Measurements from ENCODE around the gene MAN1B1. TPM values are rescaled to one million over a fixed set of nuclear protein-coding genes. Genes with fewer than 3 reads are reported as not detected.

Gene MAN1B1
- total RNA-seq (10 to 100 TPM; 16.9 to 27.7 (median 20.9) TPM), polyA plus RNA-seq (10 to 100 TPM; 25.5 to 71.4 TPM)
- long read RNA-seq, donor 1, transcript MAN1B1-202 (13 exons, 2,769 nt), result major isoform, 41 of 59 reads
- long read RNA-seq, donor 1, partial matches to known transcripts, result 11 of 59 reads
- long read RNA-seq, donor 1, other reads (novel, unspliced or antisense), result 7 of 59 reads
- long read RNA-seq, donor 2, full-length matches to known transcripts, result 25 of 37 reads
- long read RNA-seq, donor 2, partial matches to known transcripts, result 2 of 37 reads
- long read RNA-seq, donor 2, other reads (novel, unspliced or antisense), result 10 of 37 reads
- long read RNA-seq, donor 3, transcript MAN1B1-202 (13 exons, 2,769 nt), result major isoform, 53 of 78 reads
- long read RNA-seq, donor 3, partial matches to known transcripts, result 10 of 78 reads
- long read RNA-seq, donor 3, other reads (novel, unspliced or antisense), result 12 of 78 reads

DNA sequence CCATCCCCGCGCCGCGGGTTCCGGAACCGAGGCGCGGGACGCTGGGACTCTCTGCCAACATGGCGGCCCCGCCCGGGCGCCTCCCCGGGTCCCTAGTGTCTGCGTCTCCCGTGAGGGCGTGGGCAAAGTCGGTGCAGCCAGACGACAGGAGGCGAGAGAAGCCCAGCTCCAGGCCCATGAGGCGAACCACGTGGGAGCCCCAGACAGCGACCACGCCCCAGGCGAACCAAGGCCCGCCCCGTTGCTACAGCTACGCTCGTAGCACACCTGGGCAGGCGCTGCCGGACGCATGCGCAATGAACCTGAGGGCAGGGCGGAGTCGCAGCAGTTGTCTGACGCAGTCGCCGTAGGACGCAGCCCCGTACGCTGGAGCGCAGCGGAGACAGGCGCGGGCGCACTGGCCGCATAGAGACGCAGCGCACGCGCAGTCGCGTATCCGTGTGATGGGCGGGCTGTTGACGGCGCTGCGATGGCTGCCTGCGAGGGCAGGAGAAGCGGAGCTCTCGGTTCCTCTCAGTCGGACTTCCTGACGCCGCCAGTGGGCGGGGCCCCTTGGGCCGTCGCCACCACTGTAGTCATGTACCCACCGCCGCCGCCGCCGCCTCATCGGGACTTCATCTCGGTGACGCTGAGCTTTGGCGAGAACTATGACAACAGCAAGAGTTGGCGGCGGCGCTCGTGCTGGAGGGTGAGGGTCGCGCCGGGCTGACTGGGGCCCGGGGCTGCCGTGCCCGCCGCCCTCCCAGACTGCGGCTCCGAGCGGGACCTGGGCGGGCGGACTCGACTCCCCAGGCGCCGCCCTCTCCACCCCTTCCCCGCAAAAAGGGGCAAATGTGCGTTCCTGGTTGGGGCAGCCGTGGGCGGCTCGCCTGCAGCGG, at the start of gene MAN1B1:
TSS of gene MAN1B1 (plus strand) at position 455 of the 878 bp plus-strand sequence. CDS start at position 470, 15 bp downstream.
- no peaks in the 10 kb centered on the region for H3K27me3 ChIP-seq
- peak within 1 kb of the TSS; percentile 76 to 98 (median 96) for H3K27ac ChIP-seq
- TF ChIP-seq, protein P1, sequence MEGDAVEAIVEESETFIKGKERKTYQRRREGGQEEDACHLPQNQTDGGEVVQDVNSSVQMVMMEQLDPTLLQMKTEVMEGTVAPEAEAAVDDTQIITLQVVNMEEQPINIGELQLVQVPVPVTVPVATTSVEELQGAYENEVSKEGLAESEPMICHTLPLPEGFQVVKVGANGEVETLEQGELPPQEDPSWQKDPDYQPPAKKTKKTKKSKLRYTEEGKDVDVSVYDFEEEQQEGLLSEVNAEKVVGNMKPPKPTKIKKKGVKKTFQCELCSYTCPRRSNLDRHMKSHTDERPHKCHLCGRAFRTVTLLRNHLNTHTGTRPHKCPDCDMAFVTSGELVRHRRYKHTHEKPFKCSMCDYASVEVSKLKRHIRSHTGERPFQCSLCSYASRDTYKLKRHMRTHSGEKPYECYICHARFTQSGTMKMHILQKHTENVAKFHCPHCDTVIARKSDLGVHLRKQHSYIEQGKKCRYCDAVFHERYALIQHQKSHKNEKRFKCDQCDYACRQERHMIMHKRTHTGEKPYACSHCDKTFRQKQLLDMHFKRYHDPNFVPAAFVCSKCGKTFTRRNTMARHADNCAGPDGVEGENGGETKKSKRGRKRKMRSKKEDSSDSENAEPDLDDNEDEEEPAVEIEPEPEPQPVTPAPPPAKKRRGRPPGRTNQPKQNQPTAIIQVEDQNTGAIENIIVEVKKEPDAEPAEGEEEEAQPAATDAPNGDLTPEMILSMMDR (IDR thresholded peaks at IDR 0.05), result no peak
- peaks cover 0 to 56% (median 4%) of the 10 kb centered on the region in 9 donors for H3K36me3 ChIP-seq
- H3K4me3 ChIP-seq, result peak within 1 kb of the TSS; percentile 67 to 96 (median 84)
- H3K4me1 ChIP-seq, result peaks cover 6 to 45% (median 24%) of the 10 kb centered on the region in 9 donors
- WGBS, 2 donors, result 0% methylated on average over 100 to 101 of the region's 101 CpGs
- peak; percentile 92 to 97 (median 96) for ATAC-seq
- intact Hi-C loops (cut with DNase I), result loop anchor here in 1 of 10 donors (1.0 kb wide), 1 partner anchor 29 kb away; no protein-coding TSS in a partner anchor
- DNase-seq, result peak; percentile 97 to 99
- H3K9me3 ChIP-seq, result no peaks in the 10 kb centered on the region

DNA sequence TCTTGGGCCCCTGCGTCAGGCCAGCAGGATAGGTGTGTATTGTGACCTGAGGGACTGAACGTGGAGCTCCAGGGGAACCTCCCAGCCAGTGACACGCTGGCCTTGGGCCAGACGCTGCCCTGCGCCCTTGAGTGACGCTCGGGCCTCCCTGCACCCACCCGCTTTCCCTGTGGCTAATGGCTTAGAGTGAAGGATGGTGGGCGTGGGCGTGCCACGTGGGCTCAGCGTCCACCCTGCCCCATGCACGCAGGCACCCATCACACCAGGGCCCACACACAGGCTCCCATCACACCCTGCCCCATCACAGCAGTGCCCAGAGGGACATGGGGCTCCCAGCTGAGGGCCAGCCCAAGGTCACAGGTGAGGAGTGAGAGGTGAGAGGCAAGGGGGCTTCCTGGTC, 49.8 kb upstream of the MAN1B1 start:
- Histone ChIP-seq H3K4me1 (peaks cover 7 to 29% (median 24%) of the 10 kb centered on the region in 9 donors), H3K27ac (no peak overlapping the region), H3K4me3 (no peak overlapping the region), H3K36me3 (peaks cover 4 to 48% (median 20%) of the 10 kb centered on the region in 9 donors), H3K27me3 (no peaks in the 10 kb centered on the region), H3K9me3 (no peaks in the 10 kb centered on the region)
- DNase-seq, result no peak
- TF ChIP-seq, protein P1 (IDR thresholded peaks at IDR 0.05), result no peak
- intact Hi-C loops (cut with DNase I), result loop anchor here in 4 of 10 donors (2.0 to 5.0 kb wide), 3 partner anchors 90 to 250 kb away; partner anchors contain the start of gene C8G (in 2 of the 4)
- ATAC-seq, result no peak
- 79 to 87% methylated on average over 13 of the region's 13 CpGs for WGBS, 2 donors

DNA sequence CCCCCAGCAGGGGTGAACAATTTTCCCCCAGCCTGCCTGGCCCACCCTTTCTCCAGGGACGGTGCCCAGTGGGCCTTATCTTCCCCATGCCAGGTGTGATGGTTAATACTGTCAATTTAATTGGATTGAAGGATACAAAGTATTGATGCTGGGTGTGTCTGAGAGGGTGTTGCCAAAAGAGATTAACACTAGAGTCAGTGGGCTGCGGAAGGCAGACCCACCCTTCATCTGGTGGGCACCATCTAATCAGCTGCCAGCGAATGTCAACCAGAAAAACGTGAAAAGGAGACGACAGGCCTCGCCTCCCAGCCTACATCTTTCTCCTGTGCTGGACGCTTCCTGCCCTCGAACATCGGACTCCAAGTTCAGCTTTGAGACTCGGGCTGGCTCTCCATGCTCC, 49.3 kb upstream of the MAN1B1 start:
- Histone ChIP-seq H3K9me3 (no peaks in the 10 kb centered on the region), H3K36me3 (peaks cover 4 to 52% (median 20%) of the 10 kb centered on the region in 9 donors), H3K27me3 (no peaks in the 10 kb centered on the region), H3K4me1 (peaks cover 7 to 34% (median 22%) of the 10 kb centered on the region in 9 donors), H3K4me3 (no peak overlapping the region), H3K27ac (no peak overlapping the region)
- 87 to 91% methylated on average over 10 of the region's 10 CpGs for WGBS, 2 donors
- DNase-seq (no peak), ATAC-seq (no peak)
- TF ChIP-seq, protein P1 (IDR thresholded peaks at IDR 0.05), result no peak
- intact Hi-C loops (cut with DNase I), result loop anchor here in 4 of 10 donors (2.0 to 5.0 kb wide), 3 partner anchors 90 to 251 kb away; partner anchors contain the start of gene C8G (in 2 of the 4)

DNA sequence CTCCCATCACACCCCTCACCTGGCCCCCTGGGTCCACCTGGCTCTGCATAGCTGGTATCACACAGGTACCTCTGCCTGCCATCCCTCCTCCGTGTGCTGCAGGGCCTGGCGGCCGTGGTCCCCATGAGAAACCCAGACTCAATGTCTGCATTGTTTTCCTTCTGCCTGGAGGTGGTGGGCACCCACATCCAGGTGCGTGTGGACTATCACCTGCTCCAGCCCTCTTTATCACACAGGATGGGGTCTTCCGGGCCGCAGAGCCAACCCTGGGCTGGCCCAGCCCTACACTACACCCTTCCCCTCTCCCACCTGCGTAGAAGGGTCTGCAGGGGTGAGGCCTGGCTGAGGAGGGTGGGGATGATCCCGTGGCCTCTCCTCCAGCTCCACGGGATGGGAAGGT, 47.9 kb upstream of the MAN1B1 start:
- intact Hi-C loops (cut with DNase I), result loop anchor here in 4 of 10 donors (5.0 kb wide), 2 partner anchors 92 to 252 kb away; partner anchors contain the start of gene C8G (in 2 of the 4)
- DNase-seq (no peak), ATAC-seq (no peak)
- Histone ChIP-seq H3K27ac (no peak overlapping the region), H3K27me3 (peaks cover 0 to 5% (median 0%) of the 10 kb centered on the region in 7 donors), H3K9me3 (no peaks in the 10 kb centered on the region), H3K4me3 (no peak overlapping the region), H3K4me1 (peaks cover 13 to 45% (median 26%) of the 10 kb centered on the region in 9 donors), H3K36me3 (peaks cover 4 to 56% (median 20%) of the 10 kb centered on the region in 9 donors)
- TF ChIP-seq, protein P1 (IDR thresholded peaks at IDR 0.05), result no peak
- 89 to 94% methylated on average over 9 of the region's 9 CpGs for WGBS, 2 donors

Measured in heart right ventricle (tissue), 16 donors.